Stimulated activated CD8-positive, alpha-beta memory T cell treated with anti-CD3 and anti-CD28 coated beads, Interleukin-15, amount 100 ng/mL, for 1 hour (primary cell): ENCODE results near the gene STOML1.
"Not testable (repeated sequence)": the region's sequence is repeated elsewhere in the genome, so short reads cannot be mapped to it uniquely, and the experiment has no call there.

Source experiments
- DNase-seq: peaks from one replicate; pipeline ENCODE4 v3.0.0-alpha.2; 2020; ENCODE audit warnings: low read depth

STOML1 gene

GRCh38 chr15:73960472-73961070 is 31.5 kb downstream of the STOML1 start:
- DNase-seq, result not testable (repeated sequence)

DNA sequence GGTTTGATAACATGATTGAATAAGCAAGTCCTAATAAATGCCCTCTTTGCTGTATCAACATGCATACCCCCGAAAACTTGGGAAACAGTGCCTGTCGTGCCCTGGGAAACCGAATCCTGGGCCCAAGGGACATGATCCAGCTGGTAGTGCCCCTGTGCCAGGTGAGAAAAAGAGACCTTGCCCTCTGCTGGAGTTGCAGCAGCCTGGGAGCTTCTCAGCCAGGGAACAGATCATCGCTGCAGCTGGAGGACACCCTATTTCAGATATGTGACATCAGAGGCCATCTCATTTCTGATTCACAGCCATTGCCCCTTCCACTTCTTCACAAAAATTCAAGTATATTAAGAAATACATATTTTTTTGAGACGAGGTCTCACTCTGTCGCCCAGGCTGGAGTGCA is 32.3 kb downstream of the STOML1 start:
- DNase-seq, result no peak

DNA sequence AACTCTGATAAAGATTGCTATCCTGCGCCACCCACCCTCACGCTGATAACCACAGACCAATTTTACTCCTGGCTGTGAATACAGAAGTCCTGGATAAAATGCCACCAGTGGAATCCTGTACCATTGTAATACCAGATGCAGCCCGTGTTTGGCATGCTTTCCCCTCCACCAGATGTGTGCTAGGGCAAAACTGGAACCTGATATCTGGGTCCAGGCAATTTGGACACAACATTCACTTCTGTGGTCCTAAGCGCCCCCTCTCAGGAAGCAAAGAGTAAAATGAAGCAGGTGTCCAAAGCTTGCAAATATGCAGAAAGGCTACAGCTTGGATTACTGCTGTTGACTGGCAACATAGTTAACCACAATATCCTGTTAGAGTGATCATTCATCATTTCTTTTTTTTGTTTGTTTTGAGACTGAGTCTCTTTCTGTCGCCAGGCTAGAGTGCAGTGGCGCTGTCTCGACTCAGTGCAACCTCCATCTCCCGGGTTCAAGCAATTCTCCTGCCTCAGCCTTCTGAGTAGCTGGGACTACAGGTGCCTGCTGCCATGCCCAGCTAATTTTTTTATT is 33.0 kb downstream of the STOML1 start:
- no peak for DNase-seq

GRCh38 chr15:73957785-73958184 is 34.3 kb downstream of the STOML1 start:
- DNase-seq, result no peak

DNA sequence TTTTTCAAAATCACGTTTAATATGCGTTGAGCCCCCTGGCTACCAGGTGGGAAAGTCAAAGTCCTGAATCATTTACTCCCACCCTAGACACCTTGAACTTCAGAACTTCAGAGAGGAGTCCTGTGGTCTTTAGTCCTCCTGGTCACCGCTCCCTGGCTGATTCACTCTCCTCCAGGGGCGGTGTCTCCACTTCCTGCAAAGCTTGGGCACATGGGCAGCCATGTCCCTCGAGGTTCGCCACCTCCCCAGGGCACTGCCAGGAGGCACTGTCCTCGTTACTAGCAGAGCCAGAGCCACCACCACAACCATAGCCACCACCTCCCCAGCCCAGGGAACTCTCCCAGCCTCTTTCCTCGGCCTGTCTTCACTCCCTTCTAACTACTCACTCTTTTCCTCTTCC is 34.8 kb downstream of the STOML1 start:
- no peak for DNase-seq

- no peak for DNase-seq
Measured at GRCh38 chr15:73956743-73957135, 35.4 kb downstream of the STOML1 start.

- no peak for DNase-seq
Measured at GRCh38 chr15:73955861-73956742, 36.0 kb downstream of the STOML1 start.

- no peak for DNase-seq
Measured at GRCh38 chr15:73955326-73955725, 36.8 kb downstream of the STOML1 start.

DNA sequence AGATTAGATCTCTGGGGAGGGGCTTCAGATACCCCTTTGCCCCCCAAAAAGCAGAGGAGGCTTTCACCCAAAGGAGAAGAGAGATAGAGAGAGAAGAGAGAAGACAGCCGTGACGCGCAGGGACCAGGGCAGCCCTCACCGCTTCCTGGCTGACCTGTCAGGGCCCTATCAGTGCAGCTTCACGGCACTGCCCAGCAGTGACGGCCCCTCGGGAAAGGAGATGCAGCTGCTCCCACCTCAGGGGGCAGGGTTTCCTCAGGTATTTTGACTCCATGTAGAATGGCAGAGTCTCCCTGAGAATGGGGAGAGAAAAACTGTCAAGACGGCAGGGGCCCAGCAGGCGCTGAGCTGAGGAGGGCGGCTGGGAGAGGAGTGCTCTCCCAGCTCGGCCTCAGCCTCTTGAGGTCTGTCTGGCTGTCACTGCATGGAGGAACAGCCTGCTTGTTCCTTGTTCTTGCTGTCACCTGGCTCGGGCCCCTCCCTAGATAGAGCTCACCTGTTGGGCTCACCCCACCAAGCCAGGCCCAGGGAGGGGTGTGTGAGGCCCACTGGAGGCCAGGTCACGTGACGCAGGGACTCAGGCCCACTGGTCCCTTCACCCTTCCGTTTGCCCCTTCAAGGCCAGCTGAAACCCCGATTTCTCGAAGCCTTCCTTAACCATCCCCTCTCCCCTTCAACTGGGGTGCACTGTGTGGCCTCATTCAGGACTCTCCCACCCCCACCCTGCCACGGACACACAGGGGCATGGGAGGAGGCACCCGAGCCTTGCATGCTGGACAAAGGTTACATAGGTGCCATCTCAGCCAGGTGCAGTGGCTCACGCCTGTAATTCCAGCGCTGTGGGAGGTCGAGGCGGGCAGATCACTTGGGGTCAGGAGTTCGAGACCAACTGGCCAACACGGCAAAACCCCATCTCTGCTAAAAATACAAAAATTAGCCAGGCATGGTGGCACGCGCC is 37.6 kb downstream of the STOML1 start:
- no peak for DNase-seq

GRCh38 chr15:73952913-73953750 is 39.0 kb downstream of the STOML1 start:
- no peak for DNase-seq

- DNase-seq, result no peak
Measured at GRCh38 chr15:73952171-73952912, 39.8 kb downstream of the STOML1 start.

DNA sequence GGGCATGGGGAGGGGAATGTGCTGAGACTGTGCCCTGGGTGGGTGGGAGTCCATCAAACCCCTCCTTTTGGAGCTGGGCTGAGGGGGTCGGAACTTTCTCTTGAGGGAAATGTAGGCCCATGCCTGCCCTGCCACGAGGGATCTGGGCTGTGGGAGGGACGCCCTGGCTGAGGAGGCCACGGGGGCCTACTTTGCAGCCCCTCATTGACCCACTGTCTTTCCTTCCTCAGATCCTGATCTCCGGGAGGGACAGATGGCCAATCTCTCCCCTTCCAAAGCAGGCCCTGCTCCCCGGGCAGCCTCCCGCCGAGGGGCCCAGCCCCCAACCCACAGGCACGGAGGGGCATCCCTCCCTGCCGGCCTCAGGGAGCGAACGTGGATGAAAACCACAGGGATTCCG is 40.5 kb downstream of the STOML1 start:
- DNase-seq, result no peak

- peak; percentile 63 for DNase-seq
Measured at GRCh38 chr15:73950831-73951561, 41.1 kb downstream of the STOML1 start.

DNA sequence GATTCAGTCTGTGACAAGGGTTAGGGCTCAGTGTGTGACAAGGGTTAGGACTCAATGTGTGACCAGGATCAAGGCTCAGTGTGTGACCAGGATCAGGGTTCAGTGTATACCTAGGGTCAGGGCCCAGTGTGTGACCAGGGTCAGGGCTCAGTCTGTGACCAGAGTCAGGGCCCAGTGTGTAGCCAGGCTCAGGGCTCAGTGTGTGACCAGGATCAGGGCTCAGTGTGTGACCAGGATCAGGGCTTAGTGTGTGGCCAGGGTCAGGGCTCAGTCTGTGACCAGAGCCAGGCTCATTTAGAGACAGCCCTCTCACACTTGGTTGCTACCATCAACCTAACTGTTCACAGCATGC is 41.6 kb downstream of the STOML1 start:
- DNase-seq, result no peak

DNA sequence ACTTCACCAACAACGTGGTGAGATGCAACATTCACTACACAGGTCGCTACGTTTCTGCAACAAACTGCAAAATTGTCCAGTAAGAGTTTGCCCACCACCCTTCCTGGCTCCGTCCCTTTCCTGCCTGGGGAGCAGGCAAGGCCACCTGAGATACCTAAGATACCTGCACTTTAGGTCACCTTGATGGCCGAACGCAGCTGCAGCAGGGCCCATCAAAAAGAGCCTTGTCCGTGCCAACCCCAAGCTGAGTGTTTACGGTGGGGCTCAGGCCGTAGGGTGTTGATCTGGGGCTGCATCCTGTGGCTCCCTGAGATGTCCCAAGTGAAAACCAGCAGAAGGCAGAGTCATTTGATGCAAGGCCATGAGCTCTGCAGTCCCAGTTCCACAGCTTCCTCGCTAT is 42.6 kb downstream of the STOML1 start:
- no peak for DNase-seq

GRCh38 chr15:73948982-73949381 is 43.1 kb downstream of the STOML1 start:
- no peak for DNase-seq

DNA sequence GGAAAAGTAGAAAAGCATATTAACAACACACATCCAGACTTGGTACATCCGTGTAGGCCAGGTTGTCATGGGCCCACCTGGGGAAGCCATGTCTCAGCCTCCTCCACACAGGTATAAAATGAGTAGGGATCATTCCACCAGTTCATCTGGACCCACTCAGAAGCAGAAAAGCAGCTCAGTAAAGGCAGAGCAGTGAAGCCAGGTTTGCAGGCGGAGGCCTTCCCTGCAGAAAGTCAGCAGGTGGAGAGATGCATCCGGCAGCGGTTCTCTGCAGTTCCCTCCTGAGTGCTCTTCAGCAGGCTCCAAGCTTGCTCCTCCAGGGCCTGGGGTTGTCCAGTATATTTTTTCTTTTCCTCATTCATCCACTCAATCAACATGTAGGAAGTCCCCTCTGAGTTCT is 43.7 kb downstream of the STOML1 start:
- no peak for DNase-seq

- no peak for DNase-seq
Measured at GRCh38 chr15:73947651-73948050, 44.4 kb downstream of the STOML1 start.

GRCh38 chr15:73946795-73947370 is 45.2 kb downstream of the STOML1 start:
- DNase-seq, result no peak
